ENCODE data around the gene SMOC2. TPM values are rescaled to one million over a fixed set of nuclear protein-coding genes. Genes with fewer than 3 reads are reported as not detected.

The SMOC2 gene
- total RNA-seq, 1 experiment from 2014 or later: not detected

- Histone ChIP-seq H3K27ac (no peak overlapping the region), H3K27me3 (replicated peaks) (no peaks in the 10 kb centered on the region), H3K4me1 (replicated peaks) (no peaks in the 10 kb centered on the region), H3K36me3 (no peaks in the 10 kb centered on the region), H3K4me3 (no peak overlapping the region), H3K9me3 (replicated peaks) (no peaks in the 10 kb centered on the region)
- no peak for DNase-seq (ENCODE audit: low read depth in 1 of 2, low spot score in 2 of 2)
These were observed 21.4 kb upstream of the SMOC2 start for GRCh38 chr6:168419569-168419968.

- no peaks in the 10 kb centered on the region for H3K27me3 ChIP-seq (replicated peaks)
- no peak for DNase-seq (ENCODE audit: low read depth in 1 of 2, low spot score in 2 of 2)
- no peaks in the 10 kb centered on the region for H3K4me1 ChIP-seq (replicated peaks)
- no peaks in the 10 kb centered on the region for H3K9me3 ChIP-seq (replicated peaks)
- no peak overlapping the region for H3K4me3 ChIP-seq
- H3K27ac ChIP-seq: no peak overlapping the region
- no peaks in the 10 kb centered on the region for H3K36me3 ChIP-seq
These were observed 20.9 kb upstream of the SMOC2 start for GRCh38 chr6:168420084-168420483.

GRCh38 chr6:168420706-168421105, 20.3 kb upstream of the SMOC2 start:
- no peak for DNase-seq (ENCODE audit: low read depth in 1 of 2, low spot score in 2 of 2)
- Histone ChIP-seq H3K27me3 (replicated peaks) (no peaks in the 10 kb centered on the region), H3K27ac (no peak overlapping the region), H3K36me3 (no peaks in the 10 kb centered on the region), H3K4me3 (no peak overlapping the region), H3K4me1 (replicated peaks) (no peaks in the 10 kb centered on the region), H3K9me3 (replicated peaks) (no peaks in the 10 kb centered on the region)

GRCh38 chr6:168427184-168427583, 13.8 kb upstream of the SMOC2 start:
- DNase-seq (ENCODE audit: low read depth in 1 of 2, low spot score in 2 of 2): no peak
- H3K4me3 ChIP-seq: no peak overlapping the region
- H3K4me1 ChIP-seq (replicated peaks): no peaks in the 10 kb centered on the region
- H3K27me3 ChIP-seq (replicated peaks): no peaks in the 10 kb centered on the region
- no peak overlapping the region for H3K27ac ChIP-seq
- no peaks in the 10 kb centered on the region for H3K36me3 ChIP-seq
- no peaks in the 10 kb centered on the region for H3K9me3 ChIP-seq (replicated peaks)

GRCh38 chr6:168428052-168428826, 12.7 kb upstream of the SMOC2 start:
- no peaks in the 10 kb centered on the region for H3K4me1 ChIP-seq (replicated peaks)
- no peaks in the 10 kb centered on the region for H3K9me3 ChIP-seq (replicated peaks)
- H3K4me3 ChIP-seq: no peak overlapping the region
- no peak overlapping the region for H3K27ac ChIP-seq
- H3K27me3 ChIP-seq (replicated peaks): no peaks in the 10 kb centered on the region
- no peaks in the 10 kb centered on the region for H3K36me3 ChIP-seq
- DNase-seq (ENCODE audit: low read depth in 1 of 2, low spot score in 2 of 2): no peak

- Histone ChIP-seq H3K9me3 (replicated peaks) (no peaks in the 10 kb centered on the region), H3K4me3 (no peak overlapping the region), H3K27ac (no peak overlapping the region), H3K4me1 (replicated peaks) (no peaks in the 10 kb centered on the region), H3K27me3 (replicated peaks) (no peaks in the 10 kb centered on the region), H3K36me3 (no peaks in the 10 kb centered on the region)
- DNase-seq (ENCODE audit: low read depth in 1 of 2, low spot score in 2 of 2): no peak
These were observed 12.1 kb upstream of the SMOC2 start for GRCh38 chr6:168428863-168429262.

- Histone ChIP-seq H3K4me1 (replicated peaks) (no peaks in the 10 kb centered on the region), H3K4me3 (no peak overlapping the region), H3K27ac (no peak overlapping the region), H3K36me3 (no peaks in the 10 kb centered on the region), H3K27me3 (replicated peaks) (no peaks in the 10 kb centered on the region), H3K9me3 (replicated peaks) (no peaks in the 10 kb centered on the region; the same call in 1 of the 2 replicates)
- no peak for DNase-seq (ENCODE audit: low read depth in 1 of 2, low spot score in 2 of 2)
These were observed 8.8 kb upstream of the SMOC2 start for GRCh38 chr6:168432196-168432595.

- Histone ChIP-seq H3K27me3 (replicated peaks) (no peaks in the 10 kb centered on the region), H3K4me1 (replicated peaks) (no peaks in the 10 kb centered on the region), H3K27ac (no peak overlapping the region), H3K4me3 (no peak overlapping the region), H3K36me3 (no peaks in the 10 kb centered on the region), H3K9me3 (replicated peaks) (no peaks in the 10 kb centered on the region; the same call in 1 of the 2 replicates)
- no peak for DNase-seq (ENCODE audit: low read depth in 1 of 2, low spot score in 2 of 2)
These were observed 7.1 kb upstream of the SMOC2 start for GRCh38 chr6:168433898-168434297.

- Histone ChIP-seq H3K27ac (no peak overlapping the region), H3K27me3 (replicated peaks) (no peaks in the 10 kb centered on the region), H3K4me1 (replicated peaks) (no peaks in the 10 kb centered on the region), H3K36me3 (no peaks in the 10 kb centered on the region), H3K4me3 (no peak overlapping the region), H3K9me3 (replicated peaks) (no peaks in the 10 kb centered on the region; the same call in 1 of the 2 replicates)
- no peak for DNase-seq (ENCODE audit: low read depth in 1 of 2, low spot score in 2 of 2)
These were observed 6.5 kb upstream of the SMOC2 start for GRCh38 chr6:168434505-168434904.

GRCh38 chr6:168437751-168438150, 3.2 kb upstream of the SMOC2 start:
- Histone ChIP-seq H3K27ac (no peak overlapping the region), H3K4me1 (replicated peaks) (no peaks in the 10 kb centered on the region), H3K27me3 (replicated peaks) (no peaks in the 10 kb centered on the region), H3K36me3 (no peaks in the 10 kb centered on the region), H3K9me3 (replicated peaks) (no peaks in the 10 kb centered on the region; the same call in 1 of the 2 replicates), H3K4me3 (no peak overlapping the region)
- no peak for DNase-seq (ENCODE audit: low read depth in 1 of 2, low spot score in 2 of 2)

GRCh38 chr6:168438783-168439520, 2.0 kb upstream of the SMOC2 start:
- Histone ChIP-seq H3K27ac (no peak overlapping the region), H3K4me3 (no peak overlapping the region), H3K9me3 (replicated peaks) (no peaks in the 10 kb centered on the region; the same call in 1 of the 2 replicates), H3K36me3 (no peaks in the 10 kb centered on the region), H3K4me1 (replicated peaks) (no peaks in the 10 kb centered on the region), H3K27me3 (replicated peaks) (no peaks in the 10 kb centered on the region)
- no peak for DNase-seq (ENCODE audit: low read depth in 1 of 2, low spot score in 2 of 2)

- Histone ChIP-seq H3K36me3 (no peaks in the 10 kb centered on the region), H3K4me1 (replicated peaks) (no peaks in the 10 kb centered on the region), H3K27ac (no peak overlapping the region), H3K9me3 (replicated peaks) (no peaks in the 10 kb centered on the region; the same call in 1 of the 2 replicates), H3K27me3 (replicated peaks) (no peaks in the 10 kb centered on the region), H3K4me3 (no peak overlapping the region)
- DNase-seq (ENCODE audit: low read depth in 1 of 2, low spot score in 2 of 2): no peak
These were observed 1.1 kb upstream of the SMOC2 start for GRCh38 chr6:168439794-168440450.

- H3K9me3 ChIP-seq (replicated peaks): no peaks in the 10 kb centered on the region; the same call in 1 of the 2 replicates
- H3K36me3 ChIP-seq: no peaks in the 10 kb centered on the region
- H3K4me3 ChIP-seq: no peak overlapping the region
- no peak for DNase-seq (ENCODE audit: low read depth in 1 of 2, low spot score in 2 of 2)
- H3K27ac ChIP-seq: no peak overlapping the region
- no peaks in the 10 kb centered on the region for H3K27me3 ChIP-seq (replicated peaks)
- no peaks in the 10 kb centered on the region for H3K4me1 ChIP-seq (replicated peaks)
These were observed 729 bp downstream of the SMOC2 start for GRCh38 chr6:168441434-168442391.
